G401.6 (cell line): Measurements from ENCODE around the gene NT5DC3.

Experiments used
- FAIRE-seq: peaks from 2 replicates; lab custom pipeline; 2012; peaks lifted over from hg19 to GRCh38; lab: Jason Lieb, UNC

NT5DC3 gene

DNA sequence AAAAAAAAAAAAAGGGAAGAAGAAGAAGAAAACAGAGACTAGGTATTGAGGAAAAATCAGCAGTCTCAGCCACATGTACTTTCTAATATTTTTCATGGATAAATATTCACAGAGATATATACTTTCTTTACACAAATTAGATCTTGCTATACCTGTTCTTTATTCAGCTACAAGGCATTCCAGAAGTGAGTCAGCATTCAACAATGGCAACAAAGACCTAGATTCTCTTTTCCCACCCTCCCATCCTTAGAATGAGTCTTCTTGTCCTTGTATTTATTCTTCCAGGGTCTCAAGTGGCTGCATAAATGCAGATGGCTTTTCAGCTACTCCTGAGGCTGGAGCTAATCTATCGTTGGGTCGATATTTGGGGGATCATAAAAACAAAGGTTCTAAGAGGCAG lies 93.0 kb downstream of the NT5DC3 start:
- FAIRE-seq = no peak

DNA sequence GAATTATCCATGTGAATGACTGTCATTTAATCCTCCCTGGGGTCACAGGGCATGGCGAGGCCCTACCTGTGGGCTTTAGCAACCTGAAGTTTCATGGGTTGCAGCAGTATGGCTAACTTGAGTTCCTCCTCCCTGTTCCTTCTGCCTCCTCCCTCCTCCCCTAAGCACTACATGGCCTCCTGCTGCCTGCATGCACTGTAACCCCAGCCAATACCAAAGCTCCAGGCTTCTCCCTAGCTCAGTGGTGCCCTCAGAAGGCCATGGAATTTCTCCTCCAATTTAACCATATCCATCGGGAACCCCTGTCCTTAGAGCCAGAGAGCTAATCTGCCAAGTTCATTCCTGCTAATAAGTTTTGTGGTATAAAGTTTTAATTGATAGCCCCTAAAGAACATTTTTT lies 95.1 kb downstream of the NT5DC3 start:
- no peak for FAIRE-seq

DNA sequence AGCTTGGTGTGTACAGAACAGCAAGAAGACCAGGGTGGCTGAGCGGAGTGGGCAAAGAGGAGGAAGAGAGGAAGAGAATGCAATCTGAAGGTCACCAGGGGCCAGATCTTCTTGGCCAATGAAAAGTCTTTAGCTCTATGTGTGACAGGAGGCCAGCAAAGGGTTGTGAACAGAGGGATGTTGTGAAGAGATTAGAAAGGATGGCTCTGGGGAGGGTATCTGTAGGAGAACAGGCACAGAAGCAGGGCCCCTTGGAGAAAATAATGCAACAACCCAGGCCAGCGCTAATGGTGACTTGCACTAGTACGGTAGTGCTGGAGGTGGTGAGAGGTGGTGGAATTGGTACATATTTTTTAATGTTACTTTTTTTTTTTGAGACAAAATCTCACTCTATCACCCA lies 97.2 kb downstream of the NT5DC3 start:
- no peak for FAIRE-seq

DNA sequence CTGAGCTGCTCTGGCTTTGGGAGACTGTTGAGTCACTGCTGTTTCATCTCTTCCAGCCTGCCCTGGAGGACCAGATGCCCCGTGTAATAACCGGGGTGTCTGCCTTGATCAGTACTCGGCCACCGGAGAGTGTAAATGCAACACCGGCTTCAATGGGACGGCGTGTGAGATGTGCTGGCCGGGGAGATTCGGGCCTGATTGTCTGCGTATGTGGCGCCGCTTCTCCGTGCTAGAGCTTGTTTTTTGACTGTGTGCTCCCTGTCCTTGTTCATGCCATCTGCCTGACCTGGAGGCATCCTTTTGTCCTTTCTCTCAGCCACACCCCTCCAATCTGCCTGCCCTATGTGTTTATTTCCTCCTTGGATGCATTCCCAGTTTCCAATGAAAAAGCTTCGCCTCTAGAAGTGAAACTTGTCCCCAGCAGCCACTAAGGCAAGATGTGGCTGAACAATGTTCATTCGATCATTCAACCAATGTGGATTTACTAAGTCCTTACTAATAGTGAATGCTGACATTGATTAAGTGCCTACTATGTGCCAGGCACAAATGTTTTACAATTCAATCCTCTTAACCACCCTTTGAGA lies 98.6 kb downstream of the NT5DC3 start:
- no peak for FAIRE-seq

DNA sequence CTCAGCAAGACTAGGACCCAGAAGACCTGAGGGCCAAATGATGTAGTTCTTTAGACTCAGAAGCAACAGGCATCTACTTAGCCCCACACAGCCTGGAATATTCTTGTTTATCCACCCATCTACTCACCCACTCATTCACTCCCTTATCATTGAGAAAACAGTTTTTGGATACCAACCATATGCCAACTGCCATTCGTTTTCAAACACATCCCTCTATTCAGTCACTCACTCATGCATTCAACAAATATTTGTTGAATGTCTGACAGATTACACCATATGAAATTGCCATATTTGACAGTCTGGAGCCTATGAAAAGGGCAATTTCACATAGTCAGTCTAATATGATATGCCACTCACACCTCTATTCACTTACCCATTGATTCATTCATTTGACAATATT lies 103.2 kb downstream of the NT5DC3 start:
- FAIRE-seq = no peak

DNA sequence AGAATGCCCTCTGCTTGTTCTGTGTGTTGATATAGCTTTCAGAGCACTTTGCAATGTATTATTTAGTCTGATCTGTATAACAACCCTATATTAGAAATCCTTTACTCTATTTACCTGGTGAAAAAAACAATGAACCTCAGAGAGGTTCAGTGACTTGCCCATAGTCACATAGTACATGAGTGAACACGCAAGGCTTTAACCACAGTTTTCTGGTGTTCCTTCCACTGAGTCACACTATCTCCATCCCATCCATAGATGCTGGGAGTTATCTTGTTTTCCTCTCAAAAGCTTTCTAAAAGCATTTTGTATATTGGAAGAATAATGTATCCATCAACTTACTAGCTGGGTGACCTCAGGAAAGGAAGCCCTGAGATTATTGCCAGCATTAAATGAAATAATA lies 104.5 kb downstream of the NT5DC3 start:
- FAIRE-seq = no peak

DNA sequence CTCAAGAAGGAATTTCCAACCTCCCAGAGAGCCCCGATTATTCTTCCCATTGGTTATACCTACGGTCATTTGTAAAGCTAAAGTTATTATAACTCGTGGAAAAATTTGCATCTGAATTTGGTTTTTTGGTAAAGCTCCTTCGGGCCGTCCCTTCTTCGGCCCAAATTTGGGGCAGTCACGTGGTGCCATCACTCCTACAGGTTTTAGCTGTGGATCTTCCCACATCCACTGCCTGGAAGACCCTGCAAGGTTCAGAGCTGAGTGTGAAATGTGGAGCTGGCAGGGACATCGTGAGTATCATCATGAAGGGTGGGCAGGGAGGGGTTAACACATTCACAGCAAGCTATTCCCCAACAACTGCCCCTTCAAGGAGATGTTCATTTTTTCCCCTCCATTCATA lies 105.7 kb downstream of the NT5DC3 start:
- FAIRE-seq = no peak

DNA sequence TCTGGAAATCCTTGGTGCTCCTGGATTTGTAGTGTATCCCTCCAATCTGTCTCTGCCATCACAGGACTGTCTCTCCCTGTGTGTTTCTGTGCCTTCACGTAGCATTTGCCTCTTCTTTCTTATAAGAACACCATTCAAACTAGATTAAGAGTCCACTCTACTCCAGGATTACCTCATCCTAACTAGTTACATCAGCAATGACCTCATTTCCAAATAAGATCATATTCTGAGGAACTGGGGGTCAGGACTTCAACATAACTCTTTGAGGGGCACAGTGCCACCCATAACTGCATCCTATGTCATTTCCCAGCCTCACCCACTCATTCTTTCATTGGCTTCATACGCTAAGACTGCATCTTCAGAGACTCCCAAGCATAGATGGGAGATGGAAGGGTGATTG lies 106.2 kb downstream of the NT5DC3 start:
- no peak for FAIRE-seq

DNA sequence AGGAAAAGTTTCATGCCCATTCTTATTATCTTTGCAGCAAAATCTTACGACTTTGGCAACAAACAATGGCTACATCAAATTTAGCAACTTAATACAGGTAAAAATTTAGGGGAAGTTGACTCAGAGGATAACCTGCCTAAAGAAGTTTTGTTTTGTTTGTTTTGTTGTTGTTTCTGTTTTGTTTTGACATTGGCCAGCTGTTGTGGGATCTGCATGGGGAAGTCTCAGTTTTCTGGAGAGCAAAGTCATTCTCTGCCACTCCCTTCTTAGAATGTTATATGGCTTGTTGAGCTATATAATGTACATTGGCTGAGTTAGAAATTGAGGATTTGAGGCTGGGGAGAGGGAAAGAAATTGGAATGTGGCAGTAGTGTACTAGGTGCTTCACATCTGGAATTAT lies 109.5 kb downstream of the NT5DC3 start:
- FAIRE-seq = no peak

DNA sequence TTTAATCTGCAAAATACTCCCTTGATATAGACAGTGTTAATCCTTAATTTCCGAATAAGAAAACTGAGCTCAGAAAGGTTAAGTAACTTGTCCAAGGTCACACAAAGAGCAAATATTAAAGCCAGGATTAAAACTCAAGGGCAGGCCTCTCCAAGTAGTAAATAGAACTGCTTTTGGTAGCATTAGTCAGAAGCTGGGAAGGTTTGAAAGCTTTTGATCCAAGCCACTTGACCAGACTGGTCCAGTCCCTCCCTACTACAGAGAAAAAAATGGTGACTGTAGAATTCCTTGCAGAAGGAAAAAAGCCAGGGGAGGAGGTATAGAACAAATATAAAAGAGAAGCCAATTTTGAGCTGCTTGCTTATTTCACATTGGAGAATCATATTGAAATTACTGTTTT lies 111.5 kb downstream of the NT5DC3 start:
- no peak for FAIRE-seq

DNA sequence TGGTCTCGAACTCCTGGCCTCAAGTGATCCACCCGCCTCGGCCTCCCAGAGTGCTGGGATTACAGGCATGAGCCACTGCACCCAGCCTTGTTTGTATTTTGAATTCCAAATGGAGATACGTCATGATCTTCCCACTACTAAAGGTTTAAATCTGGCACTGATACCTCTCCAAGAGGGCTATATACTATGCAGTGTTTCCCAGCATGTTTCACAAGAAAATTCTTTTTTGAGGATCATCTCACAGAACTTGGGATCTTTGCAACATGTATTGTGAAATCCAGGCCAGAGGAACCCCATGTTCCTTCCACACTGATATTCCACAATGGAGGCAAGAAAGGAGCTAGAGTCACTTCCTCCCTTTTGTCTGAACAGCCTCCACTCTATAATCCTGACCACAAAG lies 112.7 kb downstream of the NT5DC3 start:
- FAIRE-seq = no peak

DNA sequence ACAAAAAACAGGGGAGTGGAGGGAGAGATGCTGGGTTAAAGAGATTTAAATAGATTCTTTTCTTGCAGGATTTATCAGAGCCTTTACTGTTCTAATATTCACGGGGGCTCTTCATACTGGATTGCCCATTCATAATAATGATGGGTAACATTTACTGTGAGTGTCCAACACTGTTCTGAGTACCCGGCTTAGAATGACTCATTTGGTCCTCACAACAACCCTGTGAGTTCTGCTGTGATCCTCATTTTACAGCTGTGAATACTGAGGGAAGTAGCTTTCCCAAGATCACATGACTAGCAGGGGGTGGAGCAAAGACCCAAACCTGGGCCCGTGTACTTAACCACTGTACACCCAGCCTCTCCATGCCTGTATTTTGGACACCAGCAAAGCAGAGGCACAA lies 113.4 kb downstream of the NT5DC3 start:
- FAIRE-seq = no peak

DNA sequence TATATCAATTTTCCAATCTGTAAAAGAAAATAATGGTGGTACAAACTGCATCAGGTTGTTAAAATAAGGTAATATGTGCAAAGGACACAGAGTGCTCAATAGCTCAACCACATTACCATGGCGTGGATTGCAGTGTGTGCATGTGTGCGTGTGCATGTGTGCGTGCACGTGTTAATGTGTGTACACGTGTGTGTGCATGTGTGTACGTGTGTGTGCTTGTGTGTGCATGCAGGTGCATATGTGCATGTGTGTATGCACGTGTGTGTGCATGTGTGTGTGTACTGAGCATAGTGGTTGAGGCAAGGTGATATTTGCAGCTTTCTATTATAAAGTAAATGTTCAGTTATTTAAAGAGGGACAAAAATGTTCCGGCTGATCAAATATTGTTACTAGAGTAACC lies 115.6 kb downstream of the NT5DC3 start:
- FAIRE-seq = no peak
